ENCODE data around the gene SKIC2. TPM values are rescaled to one million over a fixed set of nuclear protein-coding genes. Genes with fewer than 3 reads are reported as not detected.
"Not testable (repeated sequence)": the region's sequence is repeated elsewhere in the genome, so short reads cannot be mapped to it uniquely, and the experiment has no call there.

Gene SKIC2
- total and polyA plus RNA-seq, 10 of the 15 experiments (the other 5 are each of a cell fraction or from before 2014, with no cell fraction given) = 3.3 to 79.2 (median 32.5) TPM

GRCh38 chr6:32010856-32011530 lies 52.0 kb downstream of the SKIC2 start:
- ATAC-seq; H2AFZ ChIP-seq (ENCODE audit: control insufficient read depth, low read depth, low read length); H3K4me1 ChIP-seq (ENCODE audit: control insufficient read depth, insufficient read depth, low read length); in situ Hi-C loops (cut with MboI); H3K9me3 ChIP-seq (replicated peaks; ENCODE audit: control insufficient read depth, insufficient read depth, low read length); H3K36me3 ChIP-seq (ENCODE audit: control insufficient read depth in 2 of 2, insufficient read depth in 2 of 2, low read length in 1 of 2); POLR2A ChIA-PET; FAIRE-seq; H3K27me3 ChIP-seq (replicated peaks in 1 of 2; ENCODE audit: control insufficient read depth in 2 of 2, insufficient read depth in 2 of 2, low read length in 1 of 2); SMC1A ChIA-PET (ENCODE audit: uncharacterized antibody, unreplicated experiment); BruUV-seq (replicated peaks); H3K4me2 ChIP-seq (ENCODE audit: control insufficient read depth, insufficient read depth); H3K9ac ChIP-seq (ENCODE audit: control insufficient read depth, insufficient read depth, low read length); H4K20me1 ChIP-seq (ENCODE audit: control insufficient read depth, insufficient read depth); intact Hi-C loops (cut with micrococcal nuclease; ENCODE audit: unreplicated experiment); H3K4me3 ChIP-seq; RAD21 ChIA-PET (ENCODE audit: unreplicated experiment); CTCF ChIA-PET; DNase-seq (ENCODE audit: low read depth, low spot score); H3K27ac ChIP-seq (ENCODE audit: control insufficient read depth, insufficient read depth); H3K79me2 ChIP-seq (ENCODE audit: control insufficient read depth, insufficient read depth, low read length): not testable (repeated sequence)
- WGBS (ENCODE audit: insufficient coverage, insufficient replicate concordance, low lambda C conversion rate, missing lambda C conversion rate) = no CpG with 5 or more reads among the region's 27 CpGs

- BruUV-seq (replicated peaks); H3K9me3 ChIP-seq (replicated peaks; ENCODE audit: control insufficient read depth, insufficient read depth, low read length); SMC1A ChIA-PET (ENCODE audit: uncharacterized antibody, unreplicated experiment); DNase-seq (ENCODE audit: low read depth, low spot score); ATAC-seq; H3K4me2 ChIP-seq (ENCODE audit: control insufficient read depth, insufficient read depth); intact Hi-C loops (cut with micrococcal nuclease; ENCODE audit: unreplicated experiment); H3K36me3 ChIP-seq (ENCODE audit: control insufficient read depth in 2 of 2, insufficient read depth in 2 of 2, low read length in 1 of 2); H3K4me3 ChIP-seq; in situ Hi-C loops (cut with MboI); H4K20me1 ChIP-seq (ENCODE audit: control insufficient read depth, insufficient read depth); POLR2A ChIA-PET; H3K9ac ChIP-seq (ENCODE audit: control insufficient read depth, insufficient read depth, low read length); H3K4me1 ChIP-seq (ENCODE audit: control insufficient read depth, insufficient read depth, low read length); H3K27me3 ChIP-seq (replicated peaks in 1 of 2; ENCODE audit: control insufficient read depth in 2 of 2, insufficient read depth in 2 of 2, low read length in 1 of 2); FAIRE-seq; H3K27ac ChIP-seq (ENCODE audit: control insufficient read depth, insufficient read depth); CTCF ChIA-PET; H2AFZ ChIP-seq (ENCODE audit: control insufficient read depth, low read depth, low read length); RAD21 ChIA-PET (ENCODE audit: unreplicated experiment); H3K79me2 ChIP-seq (ENCODE audit: control insufficient read depth, insufficient read depth, low read length): not testable (repeated sequence)
- 74% methylated on average over 8 of the region's 17 CpGs for WGBS (ENCODE audit: insufficient coverage, insufficient replicate concordance, low lambda C conversion rate, missing lambda C conversion rate)
Measured at GRCh38 chr6:32012941-32013617, 54.1 kb downstream of the SKIC2 start.

GRCh38 chr6:32013738-32014137 lies 54.8 kb downstream of the SKIC2 start:
- POLR2A ChIA-PET; DNase-seq (ENCODE audit: low read depth, low spot score); H3K9ac ChIP-seq (ENCODE audit: control insufficient read depth, insufficient read depth, low read length); H3K4me1 ChIP-seq (ENCODE audit: control insufficient read depth, insufficient read depth, low read length); CTCF ChIA-PET; H4K20me1 ChIP-seq (ENCODE audit: control insufficient read depth, insufficient read depth); RAD21 ChIA-PET (ENCODE audit: unreplicated experiment); H3K79me2 ChIP-seq (ENCODE audit: control insufficient read depth, insufficient read depth, low read length); H3K27me3 ChIP-seq (replicated peaks in 1 of 2; ENCODE audit: control insufficient read depth in 2 of 2, insufficient read depth in 2 of 2, low read length in 1 of 2); H3K27ac ChIP-seq (ENCODE audit: control insufficient read depth, insufficient read depth); BruUV-seq (replicated peaks); H3K36me3 ChIP-seq (ENCODE audit: control insufficient read depth in 2 of 2, insufficient read depth in 2 of 2, low read length in 1 of 2); ATAC-seq; H2AFZ ChIP-seq (ENCODE audit: control insufficient read depth, low read depth, low read length); in situ Hi-C loops (cut with MboI); SMC1A ChIA-PET (ENCODE audit: uncharacterized antibody, unreplicated experiment); H3K4me2 ChIP-seq (ENCODE audit: control insufficient read depth, insufficient read depth); intact Hi-C loops (cut with micrococcal nuclease; ENCODE audit: unreplicated experiment); H3K4me3 ChIP-seq; H3K9me3 ChIP-seq (replicated peaks; ENCODE audit: control insufficient read depth, insufficient read depth, low read length): not testable (repeated sequence)
- FAIRE-seq = peak; percentile 84
- no CpG with 5 or more reads among the region's 5 CpGs for WGBS (ENCODE audit: insufficient coverage, insufficient replicate concordance, low lambda C conversion rate, missing lambda C conversion rate)

- H4K20me1 ChIP-seq (ENCODE audit: control insufficient read depth, insufficient read depth); H3K27ac ChIP-seq (ENCODE audit: control insufficient read depth, insufficient read depth); FAIRE-seq; H3K79me2 ChIP-seq (ENCODE audit: control insufficient read depth, insufficient read depth, low read length); BruUV-seq (replicated peaks); in situ Hi-C loops (cut with MboI); H3K4me2 ChIP-seq (ENCODE audit: control insufficient read depth, insufficient read depth); H3K9me3 ChIP-seq (replicated peaks; ENCODE audit: control insufficient read depth, insufficient read depth, low read length); H3K9ac ChIP-seq (ENCODE audit: control insufficient read depth, insufficient read depth, low read length); H3K4me1 ChIP-seq (ENCODE audit: control insufficient read depth, insufficient read depth, low read length); SMC1A ChIA-PET (ENCODE audit: uncharacterized antibody, unreplicated experiment); RAD21 ChIA-PET (ENCODE audit: unreplicated experiment); CTCF ChIA-PET; H3K27me3 ChIP-seq (replicated peaks in 1 of 2; ENCODE audit: control insufficient read depth in 2 of 2, insufficient read depth in 2 of 2, low read length in 1 of 2); H2AFZ ChIP-seq (ENCODE audit: control insufficient read depth, low read depth, low read length); H3K4me3 ChIP-seq; H3K36me3 ChIP-seq (ENCODE audit: control insufficient read depth in 2 of 2, insufficient read depth in 2 of 2, low read length in 1 of 2); POLR2A ChIA-PET; intact Hi-C loops (cut with micrococcal nuclease; ENCODE audit: unreplicated experiment); ATAC-seq; DNase-seq (ENCODE audit: low read depth, low spot score): not testable (repeated sequence)
- no CpG with 5 or more reads among the region's 6 CpGs for WGBS (ENCODE audit: insufficient coverage, insufficient replicate concordance, low lambda C conversion rate, missing lambda C conversion rate)
Measured at GRCh38 chr6:32014547-32014946, 55.6 kb downstream of the SKIC2 start, which contains the start of gene C4B. Gene C4B, plus strand, starts transcription at chr6:32014795. Its CDS starts 51 bp downstream, at chr6:32014846.

Measured in GM12878 (cell line).